HEK293T (cell line): Measurements from ENCODE around the gene CDC42EP2.

Experiments
- SP1 ChIP-seq: fragments of 450-650 bp; IDR thresholded peaks from 2 replicates; pipeline ENCODE4 v1.6.1; 2017
- TARDBP ChIP-seq: fragments of 450-650 bp; IDR thresholded peaks from 2 replicates; pipeline ENCODE4 v1.6.1; 2016

DNA sequence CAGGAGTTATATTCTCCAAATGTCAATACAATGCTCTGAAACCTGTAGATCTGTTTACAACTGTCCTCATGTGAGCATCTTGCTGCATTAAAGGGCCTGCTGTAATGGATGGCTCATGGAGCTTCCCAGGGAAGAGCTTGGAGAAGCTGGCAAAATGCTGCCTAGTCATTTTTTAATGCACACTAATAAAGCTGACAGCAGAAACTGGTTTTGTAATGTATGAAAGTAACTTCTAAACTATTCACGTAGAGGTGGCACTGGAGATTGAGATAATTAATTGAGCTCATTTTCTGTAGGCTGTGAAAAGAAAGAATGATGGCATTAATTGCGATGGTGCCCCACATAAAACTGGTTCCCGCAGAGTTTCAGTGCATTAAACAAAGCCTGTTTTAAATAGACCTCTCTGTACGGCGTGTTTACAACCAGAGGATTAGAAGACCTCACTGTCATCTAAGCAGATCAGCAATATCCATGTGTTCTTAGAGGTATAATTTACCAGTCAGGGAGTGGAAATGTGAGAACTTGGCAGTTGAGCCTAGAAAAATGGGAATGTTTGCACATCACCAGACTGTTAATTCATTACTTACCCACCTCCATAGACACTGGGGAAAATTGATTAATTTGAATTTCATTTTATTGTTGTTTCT, 36.9 kb upstream of the CDC42EP2 start:
- TF ChIP-seq TARDBP (no peak), SP1 (no peak)
